HG02678 (cell line): Measurements from ENCODE around the gene BAG2.

Experiments
- ATAC-seq: cut with Tn5 transposase; IDR thresholded peaks from one replicate; pipeline ENCODE4 v1.9.1; 2021; ENCODE audit warnings: mild to moderate bottlenecking, moderate library complexity; ENCODE audit not compliant: unreplicated experiment

Gene BAG2

DNA sequence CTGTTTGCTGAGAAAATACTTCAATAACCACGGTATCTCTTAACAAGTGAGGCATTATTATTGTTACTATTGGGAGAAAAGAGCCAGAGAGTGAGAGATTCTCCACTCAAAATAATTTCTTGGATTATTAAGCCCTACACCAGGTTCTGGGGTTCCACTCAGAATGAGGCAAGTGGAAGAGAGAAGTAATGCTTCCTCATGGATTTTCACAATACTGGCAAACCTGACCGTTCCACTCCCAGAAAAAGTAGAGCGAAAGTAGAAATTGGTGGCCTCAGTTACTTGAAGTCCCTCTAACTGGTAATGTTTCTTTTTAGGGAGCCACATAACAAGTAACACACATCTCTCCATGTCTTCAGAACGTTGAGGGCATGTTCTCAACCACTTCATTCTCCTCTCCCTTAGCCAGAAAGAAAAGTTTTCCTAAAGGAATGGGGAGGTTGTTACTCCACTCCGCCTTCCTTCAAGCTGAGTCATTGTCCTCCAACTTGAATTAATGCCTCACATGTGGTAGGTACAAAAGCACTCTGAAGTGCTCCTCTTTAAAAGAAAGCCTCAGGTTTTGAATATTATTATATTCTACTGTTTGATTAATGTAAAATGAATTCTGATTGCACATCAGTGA, 1.9 kb downstream of the BAG2 start:
- no peak for ATAC-seq

DNA sequence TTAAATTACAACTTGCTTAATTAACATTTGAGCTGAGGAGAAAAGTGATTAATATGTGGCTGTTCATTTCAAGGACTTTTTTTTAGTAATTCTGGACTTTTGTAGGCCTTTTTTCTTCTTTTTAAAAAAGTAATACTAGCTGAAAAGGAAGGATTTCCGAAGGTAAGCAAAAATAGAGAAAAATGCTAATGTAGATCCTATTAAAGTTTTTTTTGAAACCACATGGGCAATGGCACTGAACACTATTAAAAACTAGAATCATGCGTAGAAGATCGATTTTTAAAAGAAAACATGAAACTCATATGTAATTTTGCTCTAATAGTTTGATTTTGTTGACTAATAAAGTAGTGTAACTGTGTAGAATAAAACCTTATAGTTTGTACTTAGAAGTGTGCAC, 2.4 kb downstream of the BAG2 start:
- ATAC-seq, result no peak

DNA sequence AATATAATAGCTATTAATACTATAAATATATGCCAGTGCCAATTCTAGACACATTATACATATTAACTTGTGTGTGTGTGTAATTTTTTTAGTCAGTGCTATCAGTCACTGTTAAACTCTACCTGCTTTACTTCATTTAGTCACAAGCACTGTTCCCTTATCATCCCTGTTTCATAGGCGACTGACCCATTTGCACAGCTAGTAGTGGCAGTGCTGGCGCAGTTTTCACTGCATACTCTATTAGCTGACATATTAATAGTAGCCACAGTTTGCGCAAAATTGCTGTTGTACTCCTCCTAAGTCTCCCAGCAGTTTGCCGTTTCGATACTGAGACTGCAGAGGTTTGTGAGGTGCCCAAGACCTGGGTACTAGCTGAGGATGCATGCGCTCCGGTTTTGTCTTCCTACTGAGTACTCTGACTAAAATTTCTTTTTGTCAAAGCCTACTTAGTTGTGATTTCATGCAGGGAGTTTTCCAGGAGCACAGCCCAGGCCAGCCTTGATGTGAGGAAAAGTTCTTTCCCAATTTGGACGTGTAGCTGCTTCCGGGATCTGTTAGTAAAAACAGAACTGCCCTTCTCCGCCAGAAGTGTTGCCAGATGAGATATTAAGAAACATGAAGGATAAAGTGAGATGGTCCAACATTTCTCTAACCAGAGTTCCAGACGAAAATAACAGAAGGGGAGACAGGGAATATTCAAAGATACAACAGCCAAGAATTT, 5.6 kb downstream of the BAG2 start:
- ATAC-seq, result no peak

DNA sequence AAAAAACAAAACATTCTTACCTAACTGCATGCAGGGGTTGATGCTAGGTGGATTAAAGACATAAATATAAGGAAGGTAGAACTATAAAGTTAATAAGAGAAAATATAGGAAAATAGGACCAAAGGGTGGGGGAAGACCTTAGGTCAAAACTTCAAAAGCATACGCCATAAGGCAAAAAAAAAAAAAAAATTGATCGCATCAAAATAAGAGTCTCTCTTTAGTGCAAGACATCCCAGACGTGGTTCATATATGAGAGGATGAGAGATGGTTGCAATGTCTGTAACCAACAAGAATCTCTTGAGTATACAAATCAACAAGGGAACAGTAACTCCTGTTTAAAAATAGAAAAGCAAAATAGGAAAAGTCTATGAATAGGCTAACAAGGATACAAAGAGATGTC, 8.5 kb downstream of the BAG2 start:
- ATAC-seq, result no peak

DNA sequence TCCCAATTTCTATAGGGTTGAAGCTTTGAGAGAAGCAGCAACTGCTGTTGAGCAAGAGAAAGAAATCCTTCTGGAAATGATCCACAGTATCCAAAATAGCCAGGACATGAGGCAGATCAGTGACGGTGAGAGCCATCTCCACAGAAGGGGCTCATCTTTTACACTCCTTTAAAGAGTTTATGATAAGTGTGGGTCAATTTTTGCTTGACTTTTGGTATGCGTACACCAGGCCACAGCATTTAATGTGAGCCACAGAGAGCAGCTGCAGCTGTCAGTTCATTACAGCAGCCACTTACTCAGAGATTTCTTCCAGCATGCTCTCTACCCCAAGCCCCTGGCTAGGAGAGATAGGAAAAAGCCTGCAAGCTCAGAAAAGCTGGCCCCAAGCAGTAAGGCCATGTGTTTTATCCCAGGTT, 9.9 kb downstream of the BAG2 start:
- no peak for ATAC-seq

DNA sequence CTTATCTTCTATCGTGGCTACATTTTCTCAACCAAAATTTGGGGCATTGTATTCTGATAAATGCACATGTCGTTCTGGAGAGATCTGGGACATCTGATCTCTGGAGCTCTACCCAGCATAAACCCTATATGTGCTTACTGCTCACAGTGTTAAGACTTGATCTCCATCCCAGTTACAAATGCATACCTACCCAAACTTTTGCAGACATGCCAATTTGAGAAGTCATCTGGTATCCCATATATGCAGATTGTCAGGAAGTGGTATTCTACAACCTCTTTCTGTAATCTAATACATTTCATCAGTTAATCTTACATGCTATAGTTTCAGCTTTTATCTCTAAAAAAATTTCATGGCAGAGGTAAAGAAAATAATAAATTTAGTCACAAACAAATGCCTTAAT, 11.2 kb downstream of the BAG2 start:
- ATAC-seq, result no peak

DNA sequence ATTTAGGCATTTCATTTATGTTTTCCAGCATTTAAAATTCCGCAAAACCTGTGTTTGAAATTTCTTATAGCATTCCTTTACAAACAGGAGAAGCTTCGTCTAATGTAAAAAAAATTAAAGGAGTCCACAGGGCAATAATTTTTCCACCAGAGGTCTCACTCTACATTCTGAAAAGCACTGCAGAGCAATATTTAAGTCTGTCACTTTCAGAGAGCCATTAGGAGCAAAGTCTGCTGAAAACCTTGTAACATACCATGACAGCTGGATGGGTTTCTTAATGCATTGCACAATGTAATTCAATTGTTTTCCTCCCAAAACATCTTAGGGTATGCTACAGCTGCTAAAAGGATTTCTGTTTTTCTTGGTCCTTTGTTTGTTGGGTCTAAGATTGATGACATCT, 18.0 kb downstream of the BAG2 start:
- no peak for ATAC-seq

DNA sequence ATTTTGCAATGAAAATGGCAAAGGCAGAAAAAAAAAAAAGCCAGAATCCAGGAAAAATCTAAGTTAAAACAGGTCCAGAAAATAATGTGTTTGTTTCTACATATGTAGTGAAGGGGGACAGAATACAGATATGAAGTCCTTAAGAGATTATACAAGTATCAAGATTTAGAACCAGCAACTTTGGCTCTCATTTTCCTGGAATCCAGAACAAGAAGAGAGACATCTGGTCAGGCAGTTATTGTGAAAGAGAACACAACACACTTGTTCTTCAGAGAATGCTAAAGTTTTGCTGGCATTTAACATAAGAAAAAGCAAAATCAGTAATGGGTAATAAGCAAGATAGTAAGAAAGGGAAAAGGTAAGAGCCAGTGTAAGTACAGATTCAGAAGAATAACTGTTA, 21.1 kb downstream of the BAG2 start:
- ATAC-seq, result no peak

DNA sequence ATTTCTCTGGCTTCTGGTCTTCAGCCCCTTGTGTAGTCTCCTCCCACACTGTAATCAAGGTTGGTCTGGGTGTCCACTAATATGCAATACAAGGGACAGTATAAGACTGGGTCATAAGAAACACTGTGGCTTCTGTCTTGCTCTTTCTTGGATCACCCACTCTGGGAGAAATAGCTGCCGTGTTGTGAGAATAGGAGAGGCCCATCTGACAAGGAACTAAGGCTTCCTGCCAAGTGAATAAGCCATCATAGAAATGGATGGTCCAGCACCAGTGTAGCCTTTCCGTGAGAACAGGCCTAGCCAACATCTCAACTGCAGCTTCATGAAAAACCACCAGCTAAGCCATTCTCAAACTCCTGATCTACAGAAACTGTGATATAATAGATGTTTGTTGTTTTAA, 23.3 kb downstream of the BAG2 start:
- ATAC-seq, result no peak

DNA sequence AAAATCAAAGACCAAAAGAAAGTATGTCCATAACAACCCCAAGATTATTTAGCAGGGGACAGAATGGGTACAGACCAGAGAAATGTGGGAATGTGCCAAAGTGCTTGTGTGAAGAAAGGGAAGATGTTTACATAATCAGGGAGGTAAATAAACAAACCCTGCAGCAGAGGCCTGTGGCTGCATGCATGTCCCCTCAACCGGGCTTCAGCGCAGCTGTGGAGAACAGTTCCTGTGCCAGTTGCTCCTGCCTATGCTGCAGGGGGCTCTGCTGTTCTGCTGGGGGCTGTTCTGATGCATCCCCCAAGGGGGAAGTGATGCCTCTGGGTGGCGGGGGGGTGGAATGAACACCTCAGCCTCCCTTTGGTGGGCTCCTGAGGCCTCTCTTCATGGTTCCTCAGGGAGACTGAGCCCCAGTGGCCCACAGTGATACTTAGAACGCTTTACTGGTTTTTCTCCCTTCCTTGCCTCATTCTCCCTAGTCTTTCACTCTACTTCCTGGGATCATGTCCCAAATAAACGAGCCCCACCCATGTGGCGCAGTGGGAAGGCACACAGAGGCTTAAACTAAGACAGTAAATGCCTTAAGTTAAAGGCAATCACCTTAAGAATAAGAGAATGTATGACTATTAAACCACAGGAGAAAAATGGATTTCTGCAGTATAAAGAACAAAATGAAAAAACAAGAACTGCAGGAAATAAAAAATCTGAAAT, 27.0 kb downstream of the BAG2 start:
- ATAC-seq, result no peak

DNA sequence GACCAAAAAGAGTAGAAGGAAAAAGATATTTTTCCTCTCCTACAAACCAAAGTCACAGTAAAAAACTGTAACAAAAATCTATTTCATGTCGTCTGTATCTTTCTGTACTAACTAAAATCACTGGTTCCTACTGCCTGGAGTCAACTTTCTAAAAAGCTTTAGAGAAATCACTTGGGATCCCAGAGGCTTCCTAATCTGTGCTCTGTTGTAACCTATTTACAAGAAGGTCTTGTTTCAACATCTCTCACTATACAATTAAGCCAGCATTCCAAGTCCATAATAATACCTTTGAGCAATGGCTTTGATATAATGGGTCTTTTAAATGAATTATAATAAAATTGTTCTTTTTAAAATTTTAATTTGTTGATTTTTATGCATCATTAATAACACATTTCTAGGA, 29.6 kb downstream of the BAG2 start:
- no peak for ATAC-seq

DNA sequence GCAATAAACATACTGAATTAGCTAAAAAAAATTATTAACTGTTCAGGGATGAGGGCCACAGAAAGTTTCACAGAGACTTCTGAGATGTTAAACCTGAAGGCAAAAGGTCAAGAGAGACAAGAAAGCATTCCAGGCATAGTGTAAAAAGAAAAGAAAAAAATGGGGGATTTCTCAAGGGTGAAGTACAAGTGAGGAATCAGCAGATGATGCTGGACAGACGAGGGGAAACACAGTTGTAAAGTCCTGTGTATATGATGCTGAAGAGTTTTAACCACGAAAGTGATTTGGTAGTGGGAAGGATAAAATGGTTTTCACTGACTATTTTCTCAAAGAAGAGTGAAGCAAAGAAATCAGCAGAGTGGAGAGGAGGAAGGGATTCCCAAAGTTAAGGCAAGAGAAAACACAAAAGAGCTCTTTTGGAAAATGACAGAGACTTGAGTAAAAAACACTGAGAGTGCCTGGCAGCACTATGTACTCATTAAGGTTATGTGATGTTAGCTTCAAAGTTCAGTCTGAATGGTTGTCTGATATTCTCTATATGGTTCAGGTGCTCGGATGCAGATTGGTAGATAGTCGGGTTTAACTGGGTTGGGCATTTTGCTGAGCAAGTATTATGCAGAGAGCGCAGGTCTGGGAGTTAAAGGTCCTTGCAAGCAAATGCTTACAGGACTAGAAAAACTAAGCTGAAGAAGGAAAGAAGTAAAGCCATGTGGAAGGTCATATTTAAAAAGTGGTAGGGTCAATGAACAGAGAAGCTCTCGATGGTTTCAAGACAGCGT, 33.6 kb downstream of the BAG2 start:
- ATAC-seq, result peak; percentile 45

DNA sequence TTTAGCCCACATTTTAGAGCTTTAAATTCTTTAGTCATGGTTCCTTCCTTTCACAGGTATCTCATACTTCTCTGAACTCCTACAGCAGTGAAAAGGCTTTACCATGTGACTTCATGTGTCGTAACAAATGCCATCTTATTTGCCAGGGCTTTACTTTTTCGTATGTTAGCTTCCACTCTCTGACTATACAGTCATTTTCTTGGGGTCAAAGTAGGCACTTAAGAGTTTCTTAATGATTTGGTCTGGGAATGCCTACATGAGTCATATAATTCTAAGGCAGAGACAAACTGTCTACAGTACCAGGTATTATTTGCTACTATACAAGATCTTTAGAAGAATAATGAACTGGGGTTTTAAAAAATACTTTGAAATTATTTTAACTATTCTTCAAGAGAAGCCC, 35.0 kb downstream of the BAG2 start:
- ATAC-seq, result no peak

DNA sequence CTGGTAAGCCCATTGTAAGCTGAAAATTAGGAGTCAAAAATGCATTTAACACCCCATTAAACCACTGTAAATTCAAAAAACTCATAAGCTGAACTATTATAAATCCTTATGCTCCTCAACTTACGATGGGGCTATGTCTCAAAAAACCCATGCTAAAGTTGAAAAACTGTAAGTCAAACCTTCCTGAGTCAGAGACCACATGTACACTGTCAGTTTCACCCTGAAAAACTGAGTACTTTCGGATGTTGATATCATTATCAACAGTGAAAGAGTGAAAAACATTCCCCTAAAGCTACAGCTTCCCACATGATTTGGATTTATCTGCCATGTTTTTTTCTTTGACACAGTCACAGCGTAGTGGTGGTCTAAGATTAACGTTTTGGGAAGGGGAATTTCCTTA, 35.7 kb downstream of the BAG2 start:
- ATAC-seq, result no peak

DNA sequence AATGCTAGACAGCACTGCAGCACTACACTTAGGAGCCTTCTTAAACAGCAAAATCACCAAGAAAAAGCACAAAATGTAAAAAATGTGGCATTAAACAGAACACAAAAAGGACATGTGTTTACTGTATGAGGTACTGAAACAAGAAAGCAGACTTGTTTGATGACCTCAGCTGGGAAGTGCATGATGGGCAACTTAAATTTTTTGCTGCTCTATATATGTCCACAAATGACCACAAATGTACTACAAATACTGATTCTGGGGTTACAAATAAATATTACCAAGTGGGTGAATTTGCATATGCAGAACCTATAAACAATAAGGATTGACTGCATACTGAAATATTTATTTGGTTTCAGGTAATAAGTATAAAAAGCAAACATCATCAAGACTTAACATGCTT, 36.9 kb downstream of the BAG2 start:
- no peak for ATAC-seq

DNA sequence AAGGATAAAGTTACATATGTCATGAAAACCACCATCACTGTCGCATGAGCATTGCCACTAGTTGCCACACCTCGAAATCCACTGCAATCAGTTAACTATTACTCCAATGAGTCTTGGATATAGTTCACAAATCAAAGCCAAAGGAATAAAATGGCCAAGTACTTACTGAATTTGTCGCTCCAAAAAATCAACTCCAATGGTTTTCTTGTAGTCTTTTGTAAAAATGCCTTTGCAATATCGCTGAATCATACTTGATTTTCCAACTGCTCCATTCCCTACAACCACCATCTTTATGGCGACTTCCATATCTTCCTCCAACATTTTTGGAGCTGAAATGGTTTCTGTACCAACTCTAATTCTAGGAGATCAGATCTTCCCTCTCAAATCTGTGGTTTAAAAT, 37.9 kb downstream of the BAG2 start:
- no peak for ATAC-seq

DNA sequence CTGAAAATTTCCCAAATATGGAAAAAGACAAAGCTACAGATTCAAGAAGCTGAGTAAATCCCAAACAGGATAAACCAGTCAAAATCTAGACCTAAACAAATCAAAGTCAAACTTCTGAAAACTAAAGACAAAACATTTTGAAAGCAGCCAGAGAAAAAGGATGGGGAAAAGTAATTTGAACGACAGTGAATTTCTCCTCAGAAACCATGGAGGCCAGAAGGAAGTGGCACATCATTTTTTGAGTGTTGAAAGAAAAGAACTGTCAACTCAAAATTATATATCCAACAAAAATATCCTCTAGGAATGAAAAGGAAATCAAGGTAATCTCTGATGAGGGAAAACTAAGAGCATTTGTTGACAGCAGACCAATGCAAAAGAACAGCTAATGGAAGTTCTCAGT, 43.1 kb downstream of the BAG2 start:
- no peak for ATAC-seq

DNA sequence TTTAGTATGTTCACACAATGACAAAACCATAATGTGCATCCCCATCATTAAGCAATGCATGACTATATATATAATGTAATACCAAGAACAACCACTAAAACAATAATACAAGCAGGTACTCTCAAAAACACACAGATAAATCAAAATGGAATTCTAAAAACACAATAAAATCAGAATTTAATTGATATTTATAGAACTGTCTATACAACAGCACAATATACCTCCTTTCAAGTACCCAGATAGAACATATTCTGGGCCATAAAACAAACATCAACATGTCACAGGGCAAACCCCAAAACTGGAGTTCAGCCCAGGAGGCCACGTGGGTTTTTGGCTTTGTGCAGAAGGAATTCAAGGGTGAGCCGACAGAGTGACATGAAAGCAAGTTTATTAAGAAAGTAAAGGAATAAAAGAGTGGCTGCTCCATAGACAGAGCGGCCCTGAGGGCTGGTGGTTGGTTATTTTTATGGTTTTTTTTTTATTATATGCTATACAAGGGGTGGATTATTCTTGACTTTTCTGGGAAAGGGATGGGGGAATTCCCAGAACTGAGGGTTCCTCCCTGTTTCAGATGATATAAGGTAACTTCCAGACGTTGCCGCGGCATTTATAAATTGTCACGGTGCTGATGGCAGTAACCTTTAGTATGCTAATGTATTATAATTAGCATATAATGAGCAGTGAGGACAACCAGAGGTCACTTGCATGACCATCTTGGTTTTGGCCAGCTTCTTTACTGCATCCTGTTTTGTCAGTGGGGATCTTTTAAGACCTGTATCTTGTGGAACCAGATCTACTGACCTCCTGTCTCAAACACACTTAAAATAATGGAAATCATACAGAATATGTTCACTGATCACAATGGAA, 44.3 kb downstream of the BAG2 start:
- no peak for ATAC-seq

DNA sequence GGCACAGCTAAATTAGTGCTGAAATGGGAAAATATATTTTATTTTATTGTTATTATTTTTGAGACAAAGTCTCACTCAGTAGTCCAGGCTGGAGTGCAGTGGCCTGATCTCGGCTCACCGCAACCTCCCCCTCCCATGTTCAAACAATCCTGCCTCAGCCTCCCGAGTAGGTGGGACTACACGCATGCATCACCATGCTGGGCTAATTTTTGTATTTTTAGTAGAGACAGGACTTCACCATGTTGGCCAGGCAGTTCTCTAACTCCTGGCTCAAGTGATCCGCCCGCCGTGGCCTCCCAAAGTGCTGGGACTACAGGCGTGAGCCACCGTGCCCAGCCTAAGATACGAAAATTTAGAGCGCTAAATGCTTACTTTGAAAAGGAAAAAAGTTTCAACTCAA, 45.1 kb downstream of the BAG2 start:
- ATAC-seq, result no peak

DNA sequence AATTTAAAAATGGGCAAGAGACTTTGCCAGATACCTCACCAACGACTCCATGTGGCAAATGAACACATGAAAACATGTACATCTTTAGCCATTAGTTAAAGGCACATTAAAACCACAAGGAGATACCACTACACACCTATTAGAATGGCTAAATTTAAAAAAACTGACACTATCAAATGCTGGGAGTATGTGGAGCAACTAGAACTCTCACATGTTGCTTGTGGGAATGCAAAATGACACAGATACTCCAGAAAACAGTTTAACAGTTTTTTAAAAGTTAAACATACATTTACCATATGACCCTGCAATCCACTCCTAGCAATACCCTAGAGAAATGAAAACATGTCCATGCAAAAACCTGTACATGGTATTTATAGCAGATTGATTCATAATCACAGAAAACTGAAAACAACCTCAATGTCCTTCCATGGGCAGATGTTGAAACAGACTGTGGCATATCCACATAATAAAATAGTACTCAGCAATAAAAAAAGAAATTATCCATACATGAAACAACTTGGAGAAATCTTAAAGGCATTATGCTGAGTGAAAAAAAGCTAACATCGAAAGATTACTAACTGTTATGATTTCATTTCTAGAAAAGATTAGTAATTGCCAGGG, 48.1 kb downstream of the BAG2 start:
- no peak for ATAC-seq
